GM19240 (cell line): ENCODE measurements around the gene UVSSA.
"Not testable (repeated sequence)": the region's sequence is repeated elsewhere in the genome, so short reads cannot be mapped to it uniquely, and the experiment has no call there.

ENCODE experiments used
- DNase-seq: peaks from one replicate; pipeline ENCODE4 v3.0.0; 2011; ENCODE audit warnings: low spot score; ENCODE audit not compliant: insufficient read length

Gene UVSSA

GRCh38 chr4:1395389-1395820, 48.4 kb downstream of the UVSSA start:
- DNase-seq, result not testable (repeated sequence)

GRCh38 chr4:1395941-1396805, 49.2 kb downstream of the UVSSA start:
- no peak for DNase-seq

- no peak for DNase-seq
Measured at GRCh38 chr4:1396806-1397455, 49.9 kb downstream of the UVSSA start.

- DNase-seq, result no peak
Measured at GRCh38 chr4:1398681-1399507, 51.9 kb downstream of the UVSSA start.

GRCh38 chr4:1399508-1400190, 52.6 kb downstream of the UVSSA start:
- DNase-seq, result no peak

- DNase-seq, result no peak
Measured at GRCh38 chr4:1400191-1400805, 53.3 kb downstream of the UVSSA start.

GRCh38 chr4:1400831-1401408, 53.9 kb downstream of the UVSSA start:
- DNase-seq, result no peak

- DNase-seq, result no peak
Measured at GRCh38 chr4:1401409-1402020, 54.5 kb downstream of the UVSSA start.

GRCh38 chr4:1402021-1402515, 55.1 kb downstream of the UVSSA start:
- no peak for DNase-seq

- DNase-seq, result no peak
Measured at GRCh38 chr4:1402516-1403091, 55.6 kb downstream of the UVSSA start.

- DNase-seq, result no peak
Measured at GRCh38 chr4:1403177-1403583, 56.2 kb downstream of the UVSSA start.

GRCh38 chr4:1403591-1404572, 56.9 kb downstream of the UVSSA start:
- no peak for DNase-seq

GRCh38 chr4:1404573-1405253, 57.7 kb downstream of the UVSSA start:
- DNase-seq, result no peak

- no peak for DNase-seq
Measured at GRCh38 chr4:1405254-1405635, 58.2 kb downstream of the UVSSA start.

GRCh38 chr4:1405636-1406393, 58.8 kb downstream of the UVSSA start:
- no peak for DNase-seq

- DNase-seq, result no peak
Measured at GRCh38 chr4:1406394-1406980, 59.5 kb downstream of the UVSSA start, which contains the start of gene NKX1-1. Gene NKX1-1 (minus strand): TSS chr4:1406442. CDS start chr4:1406442, 0 bp downstream.
